22Rv1 (cell line): Measurements from ENCODE around the gene TLCD2.

Experiments
- CTCF ChIP-seq: fragments of 450-650 bp; IDR thresholded peaks from 2 replicates; pipeline ENCODE4 v1.5.1; 2017; ENCODE audit warnings: mild to moderate bottlenecking
- ZFX ChIP-seq: fragments of 450-650 bp; IDR thresholded peaks from 2 replicates; pipeline ENCODE4 v1.6.1; 2017; ENCODE audit warnings: antibody characterized with exemption, borderline replicate concordance

- no peak for TF ChIP-seq ZFX
- TF ChIP-seq CTCF = no peak
Measured at GRCh38 chr17:1709403-1709951, 700 bp downstream of the TLCD2 start.
